Stomach (tissue), 4 donors: Measurements from ENCODE around the gene ZBTB8A.

ENCODE experiments used
- CTCF ChIP-seq, 7 experiments: fragments of 450-650 bp in 4 of 7; fragments of 200-600 bp in 3 of 7; sonication (generic) in 3 of 7; IDR thresholded peaks; one replicate each; pipeline ENCODE4 v1.5.1; 2016 to 2019; ENCODE audit warnings: antibody characterized with exemption in 7 of 7, control low read depth in 2 of 7, mild to moderate bottlenecking in 1 of 7
- POLR2A ChIP-seq, 4 donors: fragments of 450-650 bp; IDR thresholded peaks; one replicate each; pipeline ENCODE4 v1.6.1; 2016; ENCODE audit warnings: antibody characterized with exemption in 4 of 4, control low read depth in 2 of 4, mild to moderate bottlenecking in 1 of 4, moderate library complexity in 1 of 4
- POLR2AphosphoS5 ChIP-seq, 3 donors: sonication (generic); formaldehyde crosslinking; IDR thresholded peaks; one replicate each; pipeline ENCODE4 v1.6.1; 2016; ENCODE audit warnings: antibody characterized with exemption in 3 of 3

GRCh38 chr1:32611859-32612188, 72.6 kb downstream of the ZBTB8A start:
- TF ChIP-seq POLR2A (IDR thresholded peaks at IDR 0.05) (no peak), POLR2AphosphoS5 (IDR thresholded peaks at IDR 0.05) (no peak), CTCF (IDR thresholded peaks at IDR 0.05) (no peak)
